A204.1 (cell line): ENCODE measurements around the gene SAA1.

Experiments
- FAIRE-seq: peaks from 2 replicates; lab custom pipeline; 2012; peaks lifted over from hg19 to GRCh38; lab: Jason Lieb, UNC

SAA1 gene

GRCh38 chr11:18310800-18311340, 44.8 kb downstream of the SAA1 start:
- no peak for FAIRE-seq

GRCh38 chr11:18312012-18312411, 45.9 kb downstream of the SAA1 start:
- no peak for FAIRE-seq

GRCh38 chr11:18312663-18313420, 46.8 kb downstream of the SAA1 start:
- no peak for FAIRE-seq

GRCh38 chr11:18313965-18314763, 48.1 kb downstream of the SAA1 start:
- no peak for FAIRE-seq

- no peak for FAIRE-seq
Measured at GRCh38 chr11:18314784-18315523, 48.9 kb downstream of the SAA1 start.

- no peak for FAIRE-seq
Measured at GRCh38 chr11:18315893-18316292, 49.8 kb downstream of the SAA1 start.

- no peak for FAIRE-seq
Measured at GRCh38 chr11:18317551-18317950, 51.5 kb downstream of the SAA1 start.
